ENCODE data around the gene TP53I3. TPM values are rescaled to one million over a fixed set of nuclear protein-coding genes. Genes with fewer than 3 reads are reported as not detected.

The TP53I3 gene
- total and polyA plus RNA-seq, 2 donors (not counting 3 experiments of a cell fraction or from before 2014, with no cell fraction given) = 94.2 to 116 TPM

- H3K9me1 ChIP-seq (replicated peaks; ENCODE audit: control insufficient read depth, extremely low read depth, insufficient read depth, low read length) = no peaks in the 10 kb centered on the region
- H3K4me3 ChIP-seq (replicated peaks in 1 of 3; ENCODE audit: insufficient read depth in 1 of 3, low read depth in 1 of 3, low read length in 3 of 3) = no peak overlapping the region
- DNase-seq (ENCODE audit: low read depth, low spot score) = no peak
- no peak overlapping the region for H2AFZ ChIP-seq (ENCODE audit: low read depth, low read length)
- no peaks in the 10 kb centered on the region for H3K9me3 ChIP-seq (replicated peaks; ENCODE audit: control insufficient read depth, insufficient read depth, low read length)
- H3K4me2 ChIP-seq (ENCODE audit: insufficient read depth, low read length) = no peak overlapping the region
- H3K79me2 ChIP-seq (ENCODE audit: control insufficient read depth, insufficient read depth, low read length) = no peaks in the 10 kb centered on the region
- dilution Hi-C loops (cut with MboI; ENCODE audit: extremely low pct_ligation_motif_present, low sequenced_read_pairs) (no loop called here), intact Hi-C loops (cut with micrococcal nuclease) (no loop called here)
- no peak for FAIRE-seq
- no peaks in the 10 kb centered on the region for H4K20me1 ChIP-seq (replicated peaks; ENCODE audit: control insufficient read depth, extremely low read depth, insufficient read depth, low read length)
- no TSS peak for BruUV-seq (replicated peaks)
- H3K27me3 ChIP-seq (ENCODE audit: control insufficient read depth in 2 of 2, insufficient read depth in 2 of 2, low read length in 2 of 2) = no peaks in the 10 kb centered on the region
- H3K36me3 ChIP-seq (ENCODE audit: control insufficient read depth in 2 of 2, extremely low read depth in 1 of 2, insufficient read depth in 2 of 2, low read length in 2 of 2) = no peaks in the 10 kb centered on the region
- ChIA-PET POLR2A (no interaction called here), CTCF (no interaction called here)
- H3K9ac ChIP-seq (replicated peaks; ENCODE audit: extremely low read depth, insufficient read depth, low read length) = no peak overlapping the region
- no peak for TF ChIP-seq MYC (IDR thresholded peaks at IDR 0.05; ENCODE audit: low read depth, low read length)
- no peak for TF ChIP-seq GATA2 (IDR thresholded peaks at IDR 0.05; ENCODE audit: insufficient read depth, insufficient read length, low read depth, low read length)
- TF ChIP-seq FOS (IDR thresholded peaks at IDR 0.05; ENCODE audit: borderline replicate concordance, insufficient read depth, low read length) = no peak
- TF ChIP-seq EZH2 (IDR thresholded peaks at IDR 0.05; ENCODE audit: borderline replicate concordance, low read depth, low read length, severe bottlenecking) = no peak
- no peak for TF ChIP-seq JUN (IDR thresholded peaks at IDR 0.05; ENCODE audit: borderline replicate concordance, insufficient read depth, insufficient read length, low read depth)
- peaks cover 7% of the 10 kb centered on the region for H3K4me1 ChIP-seq (ENCODE audit: control insufficient read depth, extremely low read depth, insufficient read depth, low read length)
- H3K27ac ChIP-seq (ENCODE audit: insufficient read depth, low read depth, low read length) = no peak overlapping the region
Measured at GRCh38 chr2:24088821-24089359, 4.3 kb upstream of the TP53I3 start.

GRCh38 chr2:24087032-24087431, 2.4 kb upstream of the TP53I3 start:
- POLR2A ChIA-PET = interaction anchor here (0.6 kb wide), 1 partner anchor 10 kb away, joined by 3 read pairs; no protein-coding TSS in a partner anchor
- dilution Hi-C loops (cut with MboI; ENCODE audit: extremely low pct_ligation_motif_present, low sequenced_read_pairs) = no loop called here
- no peak for DNase-seq (ENCODE audit: low read depth, low spot score)

More at GRCh38 chr2:24087032-24087431, 2.4 kb upstream of the TP53I3 start:
- Histone ChIP-seq H3K4me1 (ENCODE audit: control insufficient read depth, extremely low read depth, insufficient read depth, low read length) (peaks cover 16% of the 10 kb centered on the region), H2AFZ (ENCODE audit: low read depth, low read length) (no peak overlapping the region), H3K36me3 (ENCODE audit: control insufficient read depth in 2 of 2, extremely low read depth in 1 of 2, insufficient read depth in 2 of 2, low read length in 2 of 2) (peaks cover 0 to 6% of the 10 kb centered on the region in 2 experiments), H3K9me3 (replicated peaks; ENCODE audit: control insufficient read depth, insufficient read depth, low read length) (no peaks in the 10 kb centered on the region), H3K9me1 (replicated peaks; ENCODE audit: control insufficient read depth, extremely low read depth, insufficient read depth, low read length) (no peaks in the 10 kb centered on the region), H4K20me1 (replicated peaks; ENCODE audit: control insufficient read depth, extremely low read depth, insufficient read depth, low read length) (no peaks in the 10 kb centered on the region), H3K4me2 (ENCODE audit: insufficient read depth, low read length) (no peak overlapping the region), H3K9ac (replicated peaks; ENCODE audit: extremely low read depth, insufficient read depth, low read length) (no peak overlapping the region), H3K4me3 (replicated peaks in 1 of 3; ENCODE audit: insufficient read depth in 1 of 3, low read depth in 1 of 3, low read length in 3 of 3) (no peak overlapping the region), H3K79me2 (ENCODE audit: control insufficient read depth, insufficient read depth, low read length) (peaks cover 6% of the 10 kb centered on the region), H3K27ac (ENCODE audit: insufficient read depth, low read depth, low read length) (no peak overlapping the region), H3K27me3 (ENCODE audit: control insufficient read depth in 2 of 2, insufficient read depth in 2 of 2, low read length in 2 of 2) (no peaks in the 10 kb centered on the region)
- intact Hi-C loops (cut with micrococcal nuclease) = no loop called here
- no peak for FAIRE-seq
- CTCF ChIA-PET = no interaction called here
- TF ChIP-seq JUN (IDR thresholded peaks at IDR 0.05; ENCODE audit: borderline replicate concordance, insufficient read depth, insufficient read length, low read depth) (no peak), GATA2 (IDR thresholded peaks at IDR 0.05; ENCODE audit: insufficient read depth, insufficient read length, low read depth, low read length) (no peak), EZH2 (IDR thresholded peaks at IDR 0.05; ENCODE audit: borderline replicate concordance, low read depth, low read length, severe bottlenecking) (no peak), POLR2AphosphoS5 (IDR thresholded peaks at IDR 0.05; ENCODE audit: insufficient read depth, low read depth, low read length) (no peak), CTCF (IDR thresholded peaks at IDR 0.05; ENCODE audit: extremely low read depth in 1 of 2, insufficient read depth in 1 of 2, low read depth in 1 of 2, low read length in 2 of 2) (no peak), MAX (IDR thresholded peaks at IDR 0.05; ENCODE audit: insufficient read depth, insufficient read length) (no peak), POLR2A (IDR thresholded peaks at IDR 0.05; ENCODE audit: low read depth, low read length) (no peak), MYC (IDR thresholded peaks at IDR 0.05; ENCODE audit: low read depth, low read length) (no peak), FOS (IDR thresholded peaks at IDR 0.05; ENCODE audit: borderline replicate concordance, insufficient read depth, low read length) (no peak)
- no TSS peak for BruUV-seq (replicated peaks)
